Kidney (tissue), 14 donors: ENCODE results near the gene LEMD2. TPM values are rescaled to one million over a fixed set of nuclear protein-coding genes. Genes with fewer than 3 reads are reported as not detected.

Experiments used
- DNase-seq, 5 donors: peaks; one replicate each; pipeline ENCODE4 v3.0.0-alpha.2; 2013 to 2020
- FAIRE-seq: peaks from 2 replicates; lab custom pipeline; 2012; peaks lifted over from hg19 to GRCh38; lab: Jason Lieb, UNC
- H3K27ac ChIP-seq, 2 donors: one replicate each; pipeline ENCODE4 v1.7.0; 2013; ENCODE audit warnings: low read depth in 2 of 2, low read length in 2 of 2, inconsistent platforms in 1 of 2
- H3K27me3 ChIP-seq: one replicate; pipeline ENCODE4 v1.7.1; 2013; ENCODE audit warnings: low read length, inconsistent platforms; ENCODE audit not compliant: control insufficient read depth, insufficient read depth
- H3K36me3 ChIP-seq, 3 donors: one replicate each; pipeline versions ENCODE4 v1.7.0 to v1.7.1; 2013; ENCODE audit warnings: low read length in 3 of 3, control low read depth in 1 of 3, inconsistent platforms in 1 of 3; ENCODE audit not compliant: insufficient read depth in 3 of 3, control insufficient read depth in 2 of 3
- H3K4me1 ChIP-seq, 3 donors: one replicate each; pipeline versions ENCODE4 v1.7.0 to v1.7.1; 2013; ENCODE audit warnings: low read length in 3 of 3, inconsistent platforms in 1 of 3, low read depth in 1 of 3; ENCODE audit not compliant: control insufficient read depth in 2 of 3, insufficient read depth in 2 of 3
- H3K4me3 ChIP-seq, 3 donors: one replicate each; pipeline versions ENCODE4 v1.7.0 to v1.8.1; 2013; ENCODE audit warnings: low read length in 3 of 3, control low read depth in 1 of 3, inconsistent platforms in 1 of 3
- H3K9ac ChIP-seq, 3 donors: one replicate each; pipeline versions ENCODE4 v1.7.0 to v1.7.1; 2013; ENCODE audit warnings: low read length in 3 of 3, control low read depth in 1 of 3, inconsistent platforms in 1 of 3
- H3K9me3 ChIP-seq, 3 donors: one replicate each; pipeline versions ENCODE4 v1.7.0 to v1.7.1; 2013; ENCODE audit warnings: low read length in 3 of 3, control low read depth in 1 of 3, inconsistent platforms in 1 of 3; ENCODE audit not compliant: control insufficient read depth in 2 of 3, insufficient read depth in 1 of 3
- CTCF ChIP-seq: IDR thresholded peaks from 3 replicates; pipeline ENCODE4 v1.5.1; 2012; ENCODE audit warnings: mild to moderate bottlenecking, moderate library complexity, borderline replicate concordance; ENCODE audit not compliant: insufficient read depth; ENCODE audit errors: extremely low read depth
- intact Hi-C: fragments of 100-400 bp; cut with DNase I; formaldehyde crosslinking; loops from one replicate; pipeline ENCODE4 v1.11.1; 2022
- polyA plus RNA-seq: library from polyadenylated mRNA; stranded (reverse); fragments of 350-450 nt; fragmentation: Illumina TruSeq; extraction: RNeasy Lipid Tissue Mini Kit (QIAGEN cat#74804); gene quantifications from one replicate; pipeline ENCODE4 v1.2.3, GENCODE V29; 2014; ENCODE audit warnings: low read depth, low replicate concordance; ENCODE audit not compliant: insufficient read depth
- total RNA-seq: library from RNA; stranded (reverse); fragmentation: NEBNext Ultra II Directional; extraction: Animal tissue kit (Norgen Biotek cat#: 25700); gene quantifications from one replicate; pipeline ENCODE4 v1.2.1, GENCODE V29; 2021
- donor health status: control.
- donor health status: control.
- donor health status: control.
- donor health status: control.
- donor health status: control.
- donor health status: DM: yes; HTN: yes; CAD: no.
- donor health status: Normal renal cell carcinoma (clear cell type).

Gene LEMD2
- total and polyA plus RNA-seq, 2 donors from 2014 or later: 36.4 to 57.1 TPM

DNA sequence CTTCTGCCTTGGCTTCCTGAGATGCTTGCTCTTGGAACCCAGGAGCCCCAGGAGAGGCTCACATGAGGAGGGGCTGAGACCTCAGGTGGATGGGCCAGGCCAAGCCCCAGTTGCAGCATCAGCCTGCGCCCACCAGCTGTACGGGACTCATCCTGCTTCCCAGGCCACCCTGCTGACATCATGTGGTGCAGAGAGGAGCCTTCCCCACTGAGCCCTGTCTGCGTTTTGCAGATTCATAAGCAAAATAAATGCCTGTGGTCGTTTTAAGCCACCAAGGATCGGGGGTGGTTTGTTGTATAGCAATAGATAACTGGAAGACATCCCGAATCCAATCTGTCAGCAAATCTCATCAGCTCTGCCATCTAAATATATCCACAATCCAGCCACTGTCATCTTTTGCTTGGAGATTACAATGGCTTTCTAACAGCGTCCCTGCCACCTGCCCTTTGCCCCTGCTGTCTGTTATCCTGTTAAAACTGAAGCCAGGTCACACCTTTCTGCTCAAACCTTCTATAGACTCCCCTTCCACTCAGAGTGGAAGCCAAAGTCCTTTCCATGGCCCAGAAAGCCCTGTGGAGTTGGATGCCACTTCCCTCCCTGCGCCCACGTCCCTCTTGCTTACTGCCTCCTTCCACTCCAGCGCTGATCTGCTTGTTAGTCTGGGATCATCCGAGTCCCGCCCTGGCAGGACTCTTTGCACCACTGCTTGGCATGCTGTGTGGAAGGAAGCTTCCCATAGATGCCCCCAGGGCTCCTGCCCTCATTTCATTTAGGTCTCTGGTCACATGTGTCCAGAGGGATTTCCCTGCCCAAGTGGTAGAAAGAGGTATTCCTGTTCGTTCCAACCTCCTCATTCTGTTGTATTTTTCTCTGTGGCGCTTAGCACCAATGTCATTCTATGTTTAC is 38.9 kb upstream of the LEMD2 start:
- Histone ChIP-seq H3K9me3 (no peaks in the 10 kb centered on the region), H3K27me3 (no peaks in the 10 kb centered on the region), H3K36me3 (no peaks in the 10 kb centered on the region), H3K4me1 (peaks cover 0 to 9% (median 3%) of the 10 kb centered on the region in 3 donors), H3K9ac (no peak overlapping the region), H3K27ac (no peak overlapping the region), H3K4me3 (no peak overlapping the region)
- no peak for FAIRE-seq
- intact Hi-C loops: no loop called here
- TF ChIP-seq CTCF: no peak
- peak in 1 of 5 donors; percentile 44 for DNase-seq

DNA sequence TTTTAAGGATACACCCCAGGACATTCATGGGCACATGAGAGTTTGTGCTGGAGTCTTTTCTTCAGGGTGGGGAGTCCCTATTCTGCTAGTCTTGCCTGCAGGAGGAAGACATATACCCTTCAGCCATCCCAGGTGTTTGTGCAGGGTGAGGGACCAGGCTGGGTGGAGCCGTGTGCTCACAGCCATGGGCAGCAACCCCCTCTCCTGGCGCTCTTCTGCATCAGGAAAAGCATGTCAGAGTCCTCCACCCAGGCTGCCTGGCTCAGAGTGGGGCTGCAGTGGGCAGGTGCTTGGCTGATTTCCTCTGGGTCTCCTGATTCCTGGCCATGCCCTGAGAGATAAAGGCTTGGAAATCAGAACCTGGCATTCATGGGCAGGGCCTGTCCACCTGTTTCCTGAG is 37.6 kb upstream of the LEMD2 start:
- Histone ChIP-seq H3K9me3 (no peaks in the 10 kb centered on the region), H3K9ac (no peak overlapping the region), H3K36me3 (no peaks in the 10 kb centered on the region), H3K4me1 (peaks cover 0 to 9% (median 3%) of the 10 kb centered on the region in 3 donors), H3K27ac (no peak overlapping the region), H3K4me3 (no peak overlapping the region), H3K27me3 (no peaks in the 10 kb centered on the region)
- FAIRE-seq (no peak), DNase-seq (no peak)
- no peak for TF ChIP-seq CTCF
- intact Hi-C loops: no loop called here

GRCh38 chr6:33824461-33825154 is 35.7 kb upstream of the LEMD2 start:
- TF ChIP-seq CTCF: no peak
- peak in 2 of 5 donors; percentile 51 to 79 for DNase-seq
- H3K9ac ChIP-seq: no peak overlapping the region

More at GRCh38 chr6:33824461-33825154, 35.7 kb upstream of the LEMD2 start:
- Histone ChIP-seq H3K36me3 (no peaks in the 10 kb centered on the region), H3K4me1 (peaks cover 0 to 9% (median 3%) of the 10 kb centered on the region in 3 donors), H3K27ac (no peak overlapping the region), H3K27me3 (no peaks in the 10 kb centered on the region), H3K4me3 (peak overlapping the region in 1 of 3 donors; percentile 9), H3K9me3 (no peaks in the 10 kb centered on the region)
- FAIRE-seq: no peak
- intact Hi-C loops: no loop called here
